Vagina (tissue), 2 donors: Measurements from ENCODE around the gene SLC12A7.

Source experiments
- POLR2A ChIP-seq, 2 donors: fragments of 450-650 bp; IDR thresholded peaks; one replicate each; pipeline ENCODE4 v1.6.1; 2017; ENCODE audit warnings: antibody characterized with exemption in 2 of 2, mild to moderate bottlenecking in 2 of 2, moderate library complexity in 2 of 2
- TF ChIP-seq, protein P1 (sequence below), 3 experiments: fragments of 450-650 bp in 2 of 3; fragments of 200-600 bp in 1 of 3; sonication (generic) in 1 of 3; IDR thresholded peaks; one replicate each; pipeline ENCODE4 v1.5.1; 2017 to 2019; ENCODE audit warnings: antibody characterized with exemption in 3 of 3, mild to moderate bottlenecking in 2 of 3, moderate library complexity in 2 of 3

DNA sequence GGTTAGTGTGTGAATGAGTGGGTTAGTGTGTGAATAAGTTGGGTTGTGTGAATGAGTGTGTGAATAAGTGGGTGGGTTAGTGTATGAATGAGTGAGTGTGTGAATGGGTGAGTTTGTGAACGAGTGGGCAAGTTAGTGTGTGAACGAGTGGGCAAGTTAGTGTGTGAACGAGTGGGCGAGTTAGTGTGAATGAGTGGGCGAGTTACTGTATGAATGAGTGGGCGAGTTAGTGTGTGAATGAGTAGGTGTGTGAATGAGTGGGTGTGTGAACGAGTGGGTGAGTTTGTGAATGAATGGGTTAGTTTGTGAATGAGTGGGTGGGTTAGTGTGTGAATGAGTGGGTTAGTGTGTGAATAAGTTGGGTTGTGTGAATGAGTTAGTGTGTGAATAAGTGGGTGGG is 68.5 kb downstream of the SLC12A7 start:
- TF ChIP-seq POLR2A (IDR thresholded peaks at IDR 0.05): no peak
- TF ChIP-seq, protein P1, sequence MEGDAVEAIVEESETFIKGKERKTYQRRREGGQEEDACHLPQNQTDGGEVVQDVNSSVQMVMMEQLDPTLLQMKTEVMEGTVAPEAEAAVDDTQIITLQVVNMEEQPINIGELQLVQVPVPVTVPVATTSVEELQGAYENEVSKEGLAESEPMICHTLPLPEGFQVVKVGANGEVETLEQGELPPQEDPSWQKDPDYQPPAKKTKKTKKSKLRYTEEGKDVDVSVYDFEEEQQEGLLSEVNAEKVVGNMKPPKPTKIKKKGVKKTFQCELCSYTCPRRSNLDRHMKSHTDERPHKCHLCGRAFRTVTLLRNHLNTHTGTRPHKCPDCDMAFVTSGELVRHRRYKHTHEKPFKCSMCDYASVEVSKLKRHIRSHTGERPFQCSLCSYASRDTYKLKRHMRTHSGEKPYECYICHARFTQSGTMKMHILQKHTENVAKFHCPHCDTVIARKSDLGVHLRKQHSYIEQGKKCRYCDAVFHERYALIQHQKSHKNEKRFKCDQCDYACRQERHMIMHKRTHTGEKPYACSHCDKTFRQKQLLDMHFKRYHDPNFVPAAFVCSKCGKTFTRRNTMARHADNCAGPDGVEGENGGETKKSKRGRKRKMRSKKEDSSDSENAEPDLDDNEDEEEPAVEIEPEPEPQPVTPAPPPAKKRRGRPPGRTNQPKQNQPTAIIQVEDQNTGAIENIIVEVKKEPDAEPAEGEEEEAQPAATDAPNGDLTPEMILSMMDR (IDR thresholded peaks at IDR 0.05): no peak
